Fibroblast of the aortic adventitia (primary cell): ENCODE data around the gene PARVG. TPM values are rescaled to one million over a fixed set of nuclear protein-coding genes. Genes with fewer than 3 reads are reported as not detected.

Experiments used
- DNase-seq: peaks from one replicate; pipeline ENCODE4 v3.0.0-alpha.2; 2010; ENCODE audit warnings: low read depth
- H3K4me3 ChIP-seq: 2 replicates; pipeline ENCODE4 v1.5.1; 2011; ENCODE audit warnings: low read depth, mild to moderate bottlenecking, control low read depth, low read length, moderate library complexity
- CTCF ChIP-seq: IDR thresholded peaks from 2 replicates; pipeline ENCODE4 v1.5.1; 2011; ENCODE audit warnings: mild to moderate bottlenecking, low read length, control low read depth, inconsistent platforms; ENCODE audit not compliant: insufficient read depth
- total RNA-seq: library from RNA; depleted of rRNA; stranded (reverse); fragments of >200 nt; gene quantifications from 2 replicates; pipeline ENCODE4 v1.2.3, GENCODE V29; 2012; ENCODE audit warnings: low replicate concordance

The PARVG gene
- total RNA-seq, 1 donor = not detected

GRCh38 chr22:44160421-44160820 is 20.3 kb upstream of the PARVG start:
- no peak for DNase-seq
- TF ChIP-seq CTCF = no peak
- no peak overlapping the region for H3K4me3 ChIP-seq

- TF ChIP-seq CTCF = no peak
- no peak for DNase-seq
- H3K4me3 ChIP-seq = no peak overlapping the region
Measured at GRCh38 chr22:44161673-44162072, 19.1 kb upstream of the PARVG start.

- no peak for DNase-seq
- no peak for TF ChIP-seq CTCF
- no peak overlapping the region for H3K4me3 ChIP-seq
Measured at GRCh38 chr22:44162960-44163359, 17.8 kb upstream of the PARVG start.

- DNase-seq = no peak
- no peak overlapping the region for H3K4me3 ChIP-seq
- no peak for TF ChIP-seq CTCF
Measured at GRCh38 chr22:44163536-44163935, 17.2 kb upstream of the PARVG start.

GRCh38 chr22:44164031-44164430 is 16.7 kb upstream of the PARVG start:
- no peak for TF ChIP-seq CTCF
- H3K4me3 ChIP-seq = no peak overlapping the region
- DNase-seq = no peak

- TF ChIP-seq CTCF = no peak
- H3K4me3 ChIP-seq = no peak overlapping the region
- no peak for DNase-seq
Measured at GRCh38 chr22:44165286-44165874, 15.3 kb upstream of the PARVG start.
